Mesothelial cell of epicardium (in vitro differentiated cells): ENCODE data around the gene LITAF. TPM values are rescaled to one million over a fixed set of nuclear protein-coding genes. Genes with fewer than 3 reads are reported as not detected.
"Not testable (repeated sequence)": the region's sequence is repeated elsewhere in the genome, so short reads cannot be mapped to it uniquely, and the experiment has no call there.

Experiments used
- DNase-seq, 2 experiments: peaks; one replicate each; pipeline ENCODE4 v3.0.0; 2021; ENCODE audit warnings: low spot score in 2 of 2; ENCODE audit not compliant: unreplicated experiment in 2 of 2
- H3K27ac Mint-ChIP-seq: 2 replicates; pipeline ENCODE4 v1.8.0; 2021; ENCODE audit warnings: mixed read lengths
- H3K27me3 Mint-ChIP-seq: 2 replicates; pipeline ENCODE4 v1.8.0; 2021; ENCODE audit warnings: low read depth, mixed read lengths
- H3K36me3 Mint-ChIP-seq: 2 replicates; pipeline ENCODE4 v1.8.0; 2021; ENCODE audit warnings: mixed read lengths
- H3K4me1 Mint-ChIP-seq: 2 replicates; pipeline ENCODE4 v1.8.0; 2021; ENCODE audit warnings: mixed read lengths
- H3K4me3 Mint-ChIP-seq: 2 replicates; pipeline ENCODE4 v1.8.0; 2021; ENCODE audit warnings: mild to moderate bottlenecking, moderate library complexity, mixed read lengths
- H3K9me3 Mint-ChIP-seq: 2 replicates; pipeline ENCODE4 v1.8.0; 2021; ENCODE audit warnings: mixed read lengths
- total RNA-seq: library from RNA; stranded (reverse); gene quantifications from 3 replicates; pipeline ENCODE4 v1.2.1, GENCODE V29; 2021
- TF ChIP-seq, protein P1 (sequence below): fragments of 200-600 bp; sonication (generic); IDR thresholded peaks from one replicate; pipeline ENCODE4 v1.5.0; 2021; ENCODE audit warnings: antibody characterized with exemption; ENCODE audit not compliant: unreplicated experiment

The LITAF gene
- total RNA-seq, 1 donor from 2014 or later, result 60.8 TPM

GRCh38 chr16:11581678-11582077, 5.0 kb downstream of the LITAF start:
- Mint-ChIP-seq H3K9me3 (no peaks in the 10 kb centered on the region), H3K27me3 (no peaks in the 10 kb centered on the region), H3K36me3 (no peaks in the 10 kb centered on the region), H3K4me3 (no peak overlapping the region), H3K27ac (no peak overlapping the region), H3K4me1 (peaks cover 39% of the 10 kb centered on the region)
- TF ChIP-seq, protein P1, sequence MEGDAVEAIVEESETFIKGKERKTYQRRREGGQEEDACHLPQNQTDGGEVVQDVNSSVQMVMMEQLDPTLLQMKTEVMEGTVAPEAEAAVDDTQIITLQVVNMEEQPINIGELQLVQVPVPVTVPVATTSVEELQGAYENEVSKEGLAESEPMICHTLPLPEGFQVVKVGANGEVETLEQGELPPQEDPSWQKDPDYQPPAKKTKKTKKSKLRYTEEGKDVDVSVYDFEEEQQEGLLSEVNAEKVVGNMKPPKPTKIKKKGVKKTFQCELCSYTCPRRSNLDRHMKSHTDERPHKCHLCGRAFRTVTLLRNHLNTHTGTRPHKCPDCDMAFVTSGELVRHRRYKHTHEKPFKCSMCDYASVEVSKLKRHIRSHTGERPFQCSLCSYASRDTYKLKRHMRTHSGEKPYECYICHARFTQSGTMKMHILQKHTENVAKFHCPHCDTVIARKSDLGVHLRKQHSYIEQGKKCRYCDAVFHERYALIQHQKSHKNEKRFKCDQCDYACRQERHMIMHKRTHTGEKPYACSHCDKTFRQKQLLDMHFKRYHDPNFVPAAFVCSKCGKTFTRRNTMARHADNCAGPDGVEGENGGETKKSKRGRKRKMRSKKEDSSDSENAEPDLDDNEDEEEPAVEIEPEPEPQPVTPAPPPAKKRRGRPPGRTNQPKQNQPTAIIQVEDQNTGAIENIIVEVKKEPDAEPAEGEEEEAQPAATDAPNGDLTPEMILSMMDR, result no peak
- no peak for DNase-seq

DNA sequence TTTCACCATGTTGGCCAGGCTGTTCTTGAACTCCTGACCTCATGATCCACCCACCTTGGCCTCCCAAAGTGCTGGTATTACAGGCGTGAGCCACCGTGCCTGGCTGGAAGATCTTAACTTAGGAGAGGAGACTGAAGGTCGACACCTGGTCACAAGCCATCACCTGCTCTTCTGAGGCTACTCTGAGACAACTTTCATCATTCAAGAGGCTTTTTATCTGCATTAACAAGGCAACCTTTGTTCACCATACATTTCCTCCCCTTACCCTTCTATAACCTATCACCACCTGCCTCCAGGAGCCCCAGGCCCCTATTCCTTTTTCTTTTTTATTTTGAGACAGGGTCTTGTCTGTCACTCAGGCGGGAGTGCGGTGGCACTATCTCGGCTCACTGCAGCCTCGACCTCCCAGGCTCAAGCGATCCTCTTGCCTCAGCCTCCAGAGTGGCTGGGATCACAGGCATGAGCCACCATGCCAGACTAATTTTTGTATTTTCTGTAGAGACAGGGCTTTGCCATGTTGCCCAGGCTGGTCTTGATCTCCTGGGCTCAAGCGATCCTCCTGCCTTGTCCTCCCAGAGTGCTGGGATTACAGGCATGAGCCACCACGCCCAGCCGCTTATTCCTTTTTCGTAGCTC, 6.2 kb downstream of the LITAF start:
- Mint-ChIP-seq H3K27me3 (no peaks in the 10 kb centered on the region), H3K4me3 (no peak overlapping the region), H3K27ac (no peak overlapping the region), H3K4me1 (peaks cover 37% of the 10 kb centered on the region), H3K9me3 (no peaks in the 10 kb centered on the region), H3K36me3 (no peaks in the 10 kb centered on the region)
- DNase-seq, result no peak
- TF ChIP-seq, protein P1, result no peak

DNA sequence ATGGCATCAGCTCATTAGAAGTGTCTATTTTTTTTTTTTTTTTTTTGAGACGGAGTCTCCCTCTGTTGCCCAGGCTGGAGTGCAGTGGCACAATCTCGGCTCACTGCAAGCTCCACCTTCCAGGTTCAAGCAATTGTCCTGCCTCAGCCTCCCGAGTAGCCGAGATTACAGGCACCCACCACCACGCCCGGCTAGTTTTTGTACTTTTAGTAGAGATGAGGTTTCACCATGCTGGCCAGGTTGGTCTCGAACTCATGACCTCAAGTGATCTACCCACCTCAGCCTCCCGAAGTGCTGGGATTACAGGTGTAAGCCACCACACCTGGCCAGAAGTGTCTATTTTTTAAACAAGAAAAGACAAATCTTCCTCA, 9.4 kb downstream of the LITAF start:
- not testable (repeated sequence) for H3K27me3 Mint-ChIP-seq, H3K9me3 Mint-ChIP-seq, H3K4me3 Mint-ChIP-seq, H3K36me3 Mint-ChIP-seq, H3K27ac Mint-ChIP-seq, DNase-seq, H3K4me1 Mint-ChIP-seq

GRCh38 chr16:11576427-11577289, 10.1 kb downstream of the LITAF start:
- H3K27me3 Mint-ChIP-seq, result no peaks in the 10 kb centered on the region
- DNase-seq, result no peak
- TF ChIP-seq, protein P1, result no peak
- peaks cover 6% of the 10 kb centered on the region for H3K4me1 Mint-ChIP-seq
- H3K27ac Mint-ChIP-seq, result no peak overlapping the region
- no peaks in the 10 kb centered on the region for H3K9me3 Mint-ChIP-seq
- no peak overlapping the region for H3K4me3 Mint-ChIP-seq
- peaks cover 5% of the 10 kb centered on the region for H3K36me3 Mint-ChIP-seq

DNA sequence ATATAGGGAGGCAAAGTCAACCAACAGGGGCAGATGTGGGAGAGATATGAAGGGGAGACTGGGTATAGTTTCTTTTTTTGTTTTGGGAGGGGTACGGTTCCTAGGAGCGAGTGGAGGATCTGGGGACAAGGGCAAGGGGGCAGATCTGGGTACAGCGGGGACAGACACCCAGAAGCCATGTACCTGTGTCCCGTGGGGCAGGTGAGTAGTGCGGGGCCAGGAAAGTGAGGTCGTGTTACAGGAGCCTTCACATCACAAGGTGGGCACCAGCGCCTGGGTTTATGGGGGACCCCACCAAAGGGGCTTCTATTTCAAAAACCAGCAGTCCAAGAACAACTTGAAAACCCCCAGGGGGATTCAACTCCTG, 11.5 kb downstream of the LITAF start:
- Mint-ChIP-seq H3K27me3 (no peaks in the 10 kb centered on the region), H3K4me1 (peaks cover 6% of the 10 kb centered on the region), H3K27ac (no peak overlapping the region), H3K9me3 (no peaks in the 10 kb centered on the region), H3K36me3 (peaks cover 5% of the 10 kb centered on the region), H3K4me3 (no peak overlapping the region)
- TF ChIP-seq, protein P1, result no peak
- no peak for DNase-seq

DNA sequence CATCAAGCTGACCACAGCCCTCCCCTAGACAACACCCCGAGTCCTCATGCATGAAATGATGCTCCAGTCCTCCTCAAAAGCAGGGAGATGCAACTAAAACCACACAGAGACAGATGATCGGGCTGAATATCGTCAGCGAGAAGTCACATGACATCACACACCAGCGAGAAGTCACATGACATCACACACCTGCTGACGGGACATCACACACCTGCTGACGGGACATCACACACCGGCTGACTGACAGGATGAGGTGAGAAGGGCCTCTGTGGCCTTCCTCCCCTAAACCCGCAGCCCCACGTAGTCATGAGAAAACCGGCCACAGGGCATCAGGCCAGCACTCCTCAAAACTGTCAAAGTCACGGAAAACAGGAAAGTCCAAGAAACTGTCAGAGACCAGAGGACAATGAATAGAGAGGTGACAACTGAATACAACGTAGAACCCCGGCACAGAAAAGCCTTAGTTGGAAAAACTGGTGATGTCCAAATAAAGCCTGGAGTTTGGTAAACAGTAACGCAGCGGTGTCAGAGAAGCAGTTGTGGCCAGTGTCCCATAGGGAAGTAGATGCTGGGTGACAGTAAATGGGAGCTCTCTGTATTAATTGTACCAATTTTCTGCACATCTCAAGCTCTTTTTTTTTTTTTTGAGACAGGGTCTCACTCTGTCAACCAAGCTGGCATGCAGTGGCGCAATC, 14.3 kb downstream of the LITAF start:
- TF ChIP-seq, protein P1, result no peak
- Mint-ChIP-seq H3K9me3 (no peaks in the 10 kb centered on the region), H3K36me3 (peaks cover 9% of the 10 kb centered on the region), H3K4me3 (no peak overlapping the region), H3K27me3 (no peaks in the 10 kb centered on the region), H3K27ac (no peak overlapping the region), H3K4me1 (peaks cover 6% of the 10 kb centered on the region)
- DNase-seq, result no peak
